Tibial nerve (tissue), 4 donors: ENCODE results near the gene WDR5B. TPM values are rescaled to one million over a fixed set of nuclear protein-coding genes. Genes with fewer than 3 reads are reported as not detected.
"Not testable (repeated sequence)": the region's sequence is repeated elsewhere in the genome, so short reads cannot be mapped to it uniquely, and the experiment has no call there.

Source experiments
- DNase-seq, 2 donors: peaks; one replicate each; pipeline ENCODE4 v3.0.0-alpha.2; 2019; ENCODE audit warnings: low spot score in 2 of 2
- H3K27ac ChIP-seq, 4 donors: fragments of 200-600 bp; sonication (generic) in 3 of 4; one replicate each; pipeline ENCODE4 v1.5.1; 2017 to 2019; ENCODE audit warnings: mild to moderate bottlenecking in 1 of 4
- H3K27me3 ChIP-seq, 2 donors: fragments of 200-600 bp; sonication (generic) in 1 of 2; one replicate each; pipeline versions ENCODE4 v1.5.1 to v1.6.0; 2017 to 2019
- H3K36me3 ChIP-seq, 3 donors: fragments of 200-600 bp; sonication (generic); one replicate each; pipeline ENCODE4 v1.5.1; 2018 to 2019
- H3K4me1 ChIP-seq, 4 donors: fragments of 200-600 bp; sonication (generic) in 3 of 4; one replicate each; pipeline ENCODE4 v1.5.1; 2017 to 2019
- H3K4me3 ChIP-seq, 4 donors: fragments of 200-600 bp; sonication (generic) in 3 of 4; one replicate each; pipeline ENCODE4 v1.5.1; 2017 to 2019; ENCODE audit warnings: mild to moderate bottlenecking in 1 of 4, moderate library complexity in 1 of 4
- H3K9me3 ChIP-seq, 4 donors: fragments of 200-600 bp; sonication (generic) in 3 of 4; one replicate each; pipeline ENCODE4 v1.5.1; 2017 to 2019
- EP300 ChIP-seq, 2 donors: sonication (generic); formaldehyde crosslinking; IDR thresholded peaks; one replicate each; pipeline ENCODE4 v1.6.1; 2017; ENCODE audit warnings: antibody characterized with exemption in 2 of 2, mild to moderate bottlenecking in 1 of 2
- POLR2A ChIP-seq, 2 donors: fragments of 450-650 bp; IDR thresholded peaks; one replicate each; pipeline ENCODE4 v1.6.1; 2017; ENCODE audit warnings: antibody characterized with exemption in 2 of 2, mild to moderate bottlenecking in 2 of 2, moderate library complexity in 2 of 2
- WGBS, 2 donors: methylation state at CpG; one replicate each; pipeline ENCODE4 v1.1.5; 2018; 5-methylcytosine and 5-hydroxymethylcytosine counted together
- total RNA-seq, 4 donors: library from RNA; depleted of rRNA; stranded (reverse); fragments of >200 nt; gene quantifications; one replicate each; pipeline ENCODE4 v1.1.0, GENCODE V29; 2016
- TF ChIP-seq, protein P1 (sequence below), 5 experiments: fragments of 200-600 bp in 3 of 5; fragments of 450-650 bp in 2 of 5; sonication (generic) in 3 of 5; IDR thresholded peaks; one replicate each; pipeline ENCODE4 v1.5.1; 2016 to 2019; ENCODE audit warnings: antibody characterized with exemption in 5 of 5, mild to moderate bottlenecking in 3 of 5, moderate library complexity in 2 of 5

The WDR5B gene
- total RNA-seq, 4 donors from 2014 or later = 4.4 to 5.1 (median 4.8) TPM

- Histone ChIP-seq H3K9me3 (no peaks in the 10 kb centered on the region), H3K36me3 (peaks cover 0 to 72% (median 3%) of the 10 kb centered on the region in 3 donors), H3K4me1 (peaks cover 0 to 4% (median 0%) of the 10 kb centered on the region in 4 donors), H3K4me3 (no peak overlapping the region), H3K27ac (no peak overlapping the region), H3K27me3 (no peaks in the 10 kb centered on the region)
- 92 to 100% methylated on average over 2 of the region's 2 CpGs for WGBS, 2 donors
- no peak for DNase-seq
- TF ChIP-seq POLR2A (IDR thresholded peaks at IDR 0.05) (no peak), EP300 (IDR thresholded peaks at IDR 0.05) (no peak)
- TF ChIP-seq, protein P1, sequence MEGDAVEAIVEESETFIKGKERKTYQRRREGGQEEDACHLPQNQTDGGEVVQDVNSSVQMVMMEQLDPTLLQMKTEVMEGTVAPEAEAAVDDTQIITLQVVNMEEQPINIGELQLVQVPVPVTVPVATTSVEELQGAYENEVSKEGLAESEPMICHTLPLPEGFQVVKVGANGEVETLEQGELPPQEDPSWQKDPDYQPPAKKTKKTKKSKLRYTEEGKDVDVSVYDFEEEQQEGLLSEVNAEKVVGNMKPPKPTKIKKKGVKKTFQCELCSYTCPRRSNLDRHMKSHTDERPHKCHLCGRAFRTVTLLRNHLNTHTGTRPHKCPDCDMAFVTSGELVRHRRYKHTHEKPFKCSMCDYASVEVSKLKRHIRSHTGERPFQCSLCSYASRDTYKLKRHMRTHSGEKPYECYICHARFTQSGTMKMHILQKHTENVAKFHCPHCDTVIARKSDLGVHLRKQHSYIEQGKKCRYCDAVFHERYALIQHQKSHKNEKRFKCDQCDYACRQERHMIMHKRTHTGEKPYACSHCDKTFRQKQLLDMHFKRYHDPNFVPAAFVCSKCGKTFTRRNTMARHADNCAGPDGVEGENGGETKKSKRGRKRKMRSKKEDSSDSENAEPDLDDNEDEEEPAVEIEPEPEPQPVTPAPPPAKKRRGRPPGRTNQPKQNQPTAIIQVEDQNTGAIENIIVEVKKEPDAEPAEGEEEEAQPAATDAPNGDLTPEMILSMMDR (IDR thresholded peaks at IDR 0.05) = no peak
Measured at GRCh38 chr3:122457706-122458105, 41.8 kb upstream of the WDR5B start.

DNA sequence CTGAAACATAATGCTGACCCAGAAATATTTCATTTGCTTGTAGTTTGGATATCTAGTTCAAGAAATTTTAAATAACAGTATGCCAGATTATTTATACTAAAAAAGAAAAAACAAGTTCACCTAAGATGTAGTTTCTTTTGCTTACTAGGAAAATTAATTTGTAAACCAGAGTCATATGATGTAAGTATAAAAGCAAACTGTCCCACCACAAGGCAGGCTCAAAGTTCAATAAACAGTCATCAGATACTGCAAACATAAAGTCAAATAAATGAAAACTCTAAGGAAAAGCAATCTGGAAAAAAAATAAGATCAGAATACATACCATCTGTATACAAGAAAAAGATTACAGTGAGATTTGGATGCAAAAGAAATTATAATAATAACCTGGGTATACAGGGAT lies 40.2 kb upstream of the WDR5B start:
- TF ChIP-seq POLR2A (IDR thresholded peaks at IDR 0.05) = no peak
- DNase-seq = no peak
- Histone ChIP-seq H3K4me3 (no peak overlapping the region), H3K27ac (no peak overlapping the region), H3K4me1 (peaks cover 0 to 4% (median 2%) of the 10 kb centered on the region in 4 donors), H3K36me3 (peaks cover 3 to 72% (median 7%) of the 10 kb centered on the region in 3 donors), H3K9me3 (no peaks in the 10 kb centered on the region), H3K27me3 (no peaks in the 10 kb centered on the region)

DNA sequence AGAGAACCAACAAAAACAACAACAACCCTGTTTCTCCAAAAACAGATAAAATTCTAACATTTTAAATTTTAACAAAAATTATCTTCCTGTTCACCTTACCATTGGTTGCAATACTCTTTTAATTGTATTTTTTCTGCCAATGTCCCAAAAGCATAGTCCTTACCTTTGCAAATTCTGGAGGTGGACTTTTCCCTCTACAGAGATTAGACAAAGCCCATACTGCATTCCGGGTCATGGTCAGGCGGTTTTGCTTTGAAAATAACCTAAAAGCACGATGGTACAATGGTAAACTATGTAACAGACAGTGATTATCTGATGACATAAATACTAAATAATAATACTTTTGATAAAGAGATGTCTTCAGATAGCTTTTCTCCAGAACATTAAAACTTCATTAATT lies 35.5 kb upstream of the WDR5B start:
- DNase-seq = no peak
- no peak for TF ChIP-seq EP300 (IDR thresholded peaks at IDR 0.05)
- TF ChIP-seq, protein P1 (IDR thresholded peaks at IDR 0.05) = no peak
- no peak for TF ChIP-seq POLR2A (IDR thresholded peaks at IDR 0.05)
- 65 to 76% methylated on average over 3 of the region's 3 CpGs for WGBS, 2 donors
- H3K9me3 ChIP-seq = no peaks in the 10 kb centered on the region
- H3K4me1 ChIP-seq = peaks cover 0 to 4% (median 0%) of the 10 kb centered on the region in 4 donors
- no peaks in the 10 kb centered on the region for H3K27me3 ChIP-seq
- H3K4me3 ChIP-seq = no peak overlapping the region
- H3K27ac ChIP-seq = no peak overlapping the region
- H3K36me3 ChIP-seq = peaks cover 3 to 76% (median 16%) of the 10 kb centered on the region in 3 donors

DNA sequence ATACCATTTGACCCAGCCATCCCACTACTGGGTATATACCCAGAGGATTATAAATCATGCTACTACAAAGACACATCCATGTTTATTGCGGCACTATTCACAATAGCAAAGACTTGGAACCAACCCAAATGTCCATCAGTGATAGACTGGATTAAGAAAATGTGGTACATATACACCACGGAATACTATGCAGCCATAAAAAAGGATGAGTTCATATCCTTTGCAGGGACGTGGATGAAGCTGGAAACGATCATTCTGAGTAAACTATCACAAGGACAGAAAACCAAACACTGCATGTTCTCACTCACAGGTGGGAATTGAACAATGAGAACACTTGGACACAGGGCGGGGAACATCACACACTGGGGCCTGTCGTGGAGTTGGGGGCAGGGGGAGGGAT lies 32.4 kb upstream of the WDR5B start:
- H3K9me3 ChIP-seq, H3K27me3 ChIP-seq, DNase-seq, H3K4me1 ChIP-seq, H3K4me3 ChIP-seq, H3K27ac ChIP-seq: not testable (repeated sequence)
- peaks cover 3 to 97% (median 16%) of the 10 kb centered on the region in 3 donors for H3K36me3 ChIP-seq
- WGBS, 2 donors = 92 to 97% methylated on average over 6 of the region's 6 CpGs

- peaks cover 0 to 89% (median 10%) of the 10 kb centered on the region in 3 donors for H3K36me3 ChIP-seq
- not testable (repeated sequence) for H3K9me3 ChIP-seq, H3K27ac ChIP-seq, H3K4me3 ChIP-seq, H3K4me1 ChIP-seq, DNase-seq, H3K27me3 ChIP-seq
- 96 to 97% methylated on average over 5 of the region's 5 CpGs for WGBS, 2 donors
Measured at GRCh38 chr3:122444491-122444887, 28.6 kb upstream of the WDR5B start.

GRCh38 chr3:122443762-122444490 lies 28.1 kb upstream of the WDR5B start:
- 94 to 97% methylated on average over 11 of the region's 11 CpGs for WGBS, 2 donors
- H3K4me1 ChIP-seq, H3K27ac ChIP-seq, H3K27me3 ChIP-seq, DNase-seq, H3K4me3 ChIP-seq, H3K9me3 ChIP-seq: not testable (repeated sequence)
- peaks cover 0 to 89% (median 10%) of the 10 kb centered on the region in 3 donors for H3K36me3 ChIP-seq

GRCh38 chr3:122443090-122443489 lies 27.2 kb upstream of the WDR5B start:
- Histone ChIP-seq H3K36me3 (peaks cover 0 to 89% (median 10%) of the 10 kb centered on the region in 3 donors), H3K4me3 (no peak overlapping the region), H3K9me3 (no peaks in the 10 kb centered on the region), H3K27me3 (no peaks in the 10 kb centered on the region), H3K4me1 (no peaks in the 10 kb centered on the region), H3K27ac (no peak overlapping the region)
- DNase-seq = no peak
- WGBS, 2 donors = 66 to 83% methylated on average over 10 of the region's 10 CpGs
- no peak for TF ChIP-seq EP300 (IDR thresholded peaks at IDR 0.05)
- TF ChIP-seq POLR2A (IDR thresholded peaks at IDR 0.05) = no peak
- TF ChIP-seq, protein P1 (IDR thresholded peaks at IDR 0.05) = no peak
